Activated T-cell treated with anti-CD3 and anti-CD28 coated beads, Interleukin-2, amount 50 U/mL, for 4 hours (primary cell): ENCODE measurements around the gene DAZL. TPM values are rescaled to one million over a fixed set of nuclear protein-coding genes. Genes with fewer than 3 reads are reported as not detected.
A peak's percentile ranks its signal among the peaks of the same experiment; 100 is the strongest.

ENCODE experiments used
- ATAC-seq, 2 donors: fragments of 200-7000 bp; cut with Tn5 transposase; one replicate each; pipeline ENCODE4 v1.10.0; 2021
- DNase-seq: peaks from one replicate; pipeline ENCODE4 v3.0.0-alpha.2; 2020
- H3K27me3 Mint-ChIP-seq: one replicate; pipeline ENCODE4 v1.8.0; 2021; ENCODE audit warnings: low read depth, mixed read lengths
- H3K36me3 Mint-ChIP-seq: one replicate; pipeline ENCODE4 v1.8.0; 2022; ENCODE audit warnings: mixed read lengths; ENCODE audit not compliant: insufficient read depth
- H3K4me1 Mint-ChIP-seq: one replicate; pipeline ENCODE4 v1.8.0; 2021; ENCODE audit warnings: low read depth, mixed read lengths
- H3K4me3 Mint-ChIP-seq: one replicate; pipeline ENCODE4 v1.8.0; 2021; ENCODE audit warnings: mild to moderate bottlenecking, moderate library complexity, mixed read lengths
- H3K9me3 Mint-ChIP-seq: one replicate; pipeline ENCODE4 v1.8.0; 2021; ENCODE audit warnings: mixed read lengths
- total RNA-seq, 3 donors: library from RNA; stranded (reverse); gene quantifications; one replicate each; pipeline ENCODE4 v1.2.1, GENCODE V29; 2021

DAZL gene
- total RNA-seq, 3 donors from 2014 or later: 0.08 TPM

DNA sequence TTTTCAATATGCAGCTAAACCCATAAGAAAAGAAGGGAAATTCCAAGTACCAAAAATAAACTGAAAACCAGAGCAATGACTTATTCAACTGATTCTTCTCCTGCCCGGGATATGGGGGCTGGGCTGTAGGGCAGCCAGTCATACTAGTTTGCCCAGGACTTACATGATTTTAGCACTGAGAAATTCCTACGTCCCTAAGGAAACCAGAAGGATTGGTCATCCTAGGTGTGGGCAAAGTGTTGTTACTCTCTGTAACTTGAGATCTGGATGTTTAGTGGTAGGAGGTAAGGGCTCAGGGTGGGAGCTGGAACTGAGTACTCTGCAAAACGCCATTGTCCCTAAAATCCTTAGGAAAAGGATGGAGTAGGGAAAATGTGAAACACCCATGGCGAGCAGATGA lies 1.2 kb upstream of the DAZL start:
- Mint-ChIP-seq H3K9me3 (no peaks in the 10 kb centered on the region), H3K36me3 (no peaks in the 10 kb centered on the region), H3K4me1 (no peaks in the 10 kb centered on the region), H3K27me3 (no peaks in the 10 kb centered on the region), H3K4me3 (no peak overlapping the region)
- no peak for DNase-seq
- ATAC-seq: no peak

DNA sequence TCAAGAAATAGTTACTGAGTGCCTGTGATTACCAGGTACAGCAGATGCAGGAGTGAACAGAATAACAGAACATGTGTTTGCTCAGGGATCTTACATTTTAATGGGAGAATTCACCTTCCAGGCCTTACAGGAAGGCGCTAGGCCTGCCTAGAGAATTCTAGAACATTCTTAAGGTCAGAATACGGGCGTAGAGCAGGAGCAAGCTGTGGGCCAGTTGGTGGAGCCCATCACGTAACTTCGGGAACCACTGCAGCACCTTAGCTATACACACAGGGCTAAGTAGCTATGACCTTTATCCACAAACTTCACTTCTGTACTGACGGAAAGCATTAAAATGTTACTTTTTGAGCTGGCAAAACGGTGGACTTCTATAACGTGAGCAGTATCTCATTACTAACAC lies 743 bp upstream of the DAZL start:
- DNase-seq (no peak), ATAC-seq (no peak)
- no peak overlapping the region for H3K4me3 Mint-ChIP-seq
- no peaks in the 10 kb centered on the region for H3K9me3 Mint-ChIP-seq
- no peaks in the 10 kb centered on the region for H3K36me3 Mint-ChIP-seq
- peaks cover 2% of the 10 kb centered on the region for H3K27me3 Mint-ChIP-seq
- peaks cover 2% of the 10 kb centered on the region for H3K4me1 Mint-ChIP-seq

GRCh38 chr3:16604433-16604832 lies 790 bp downstream of the DAZL start:
- peaks cover 7% of the 10 kb centered on the region for H3K4me1 Mint-ChIP-seq
- H3K9me3 Mint-ChIP-seq: no peaks in the 10 kb centered on the region
- no peak for DNase-seq
- H3K4me3 Mint-ChIP-seq: no peak overlapping the region
- H3K27me3 Mint-ChIP-seq: peaks cover 2% of the 10 kb centered on the region
- H3K36me3 Mint-ChIP-seq: no peaks in the 10 kb centered on the region
- ATAC-seq: no peak

- H3K4me1 Mint-ChIP-seq: peaks cover 17% of the 10 kb centered on the region
- no peaks in the 10 kb centered on the region for H3K9me3 Mint-ChIP-seq
- no peak overlapping the region for H3K4me3 Mint-ChIP-seq
- H3K27me3 Mint-ChIP-seq: peaks cover 2% of the 10 kb centered on the region
- no peaks in the 10 kb centered on the region for H3K36me3 Mint-ChIP-seq
- ATAC-seq (no peak), DNase-seq (no peak)
Measured at GRCh38 chr3:16601537-16602005, 3.7 kb downstream of the DAZL start.

- DNase-seq (peak; percentile 85), ATAC-seq (peak; percentile 45 to 59)
- peaks cover 23% of the 10 kb centered on the region for H3K4me1 Mint-ChIP-seq
- peaks cover 2% of the 10 kb centered on the region for H3K27me3 Mint-ChIP-seq
- no peak overlapping the region for H3K4me3 Mint-ChIP-seq
- H3K9me3 Mint-ChIP-seq: no peaks in the 10 kb centered on the region
- no peaks in the 10 kb centered on the region for H3K36me3 Mint-ChIP-seq
Measured at GRCh38 chr3:16600780-16601536, 4.3 kb downstream of the DAZL start.

DNA sequence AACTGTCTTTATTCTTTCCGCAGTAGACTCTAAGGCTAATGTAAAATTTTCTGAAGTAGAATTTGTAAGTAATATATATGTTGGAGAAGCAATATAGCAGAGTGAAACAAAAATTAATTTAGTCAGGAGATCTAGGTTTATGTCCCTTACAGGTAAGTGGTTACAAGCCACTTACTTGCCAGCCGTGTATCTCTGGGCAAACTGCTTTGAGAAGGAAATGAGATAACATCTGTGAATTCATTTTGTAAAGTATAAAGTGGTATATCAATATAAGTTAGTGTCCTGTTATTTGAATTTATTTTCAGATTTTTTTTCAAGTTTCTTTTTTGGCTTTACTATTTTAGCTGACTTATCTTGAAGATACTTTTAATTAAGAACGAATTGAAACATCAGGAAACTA lies 5.5 kb downstream of the DAZL start:
- Mint-ChIP-seq H3K36me3 (no peaks in the 10 kb centered on the region), H3K4me3 (no peak overlapping the region), H3K27me3 (peaks cover 2% of the 10 kb centered on the region), H3K9me3 (no peaks in the 10 kb centered on the region), H3K4me1 (peaks cover 27% of the 10 kb centered on the region)
- DNase-seq (no peak), ATAC-seq (no peak)

DNA sequence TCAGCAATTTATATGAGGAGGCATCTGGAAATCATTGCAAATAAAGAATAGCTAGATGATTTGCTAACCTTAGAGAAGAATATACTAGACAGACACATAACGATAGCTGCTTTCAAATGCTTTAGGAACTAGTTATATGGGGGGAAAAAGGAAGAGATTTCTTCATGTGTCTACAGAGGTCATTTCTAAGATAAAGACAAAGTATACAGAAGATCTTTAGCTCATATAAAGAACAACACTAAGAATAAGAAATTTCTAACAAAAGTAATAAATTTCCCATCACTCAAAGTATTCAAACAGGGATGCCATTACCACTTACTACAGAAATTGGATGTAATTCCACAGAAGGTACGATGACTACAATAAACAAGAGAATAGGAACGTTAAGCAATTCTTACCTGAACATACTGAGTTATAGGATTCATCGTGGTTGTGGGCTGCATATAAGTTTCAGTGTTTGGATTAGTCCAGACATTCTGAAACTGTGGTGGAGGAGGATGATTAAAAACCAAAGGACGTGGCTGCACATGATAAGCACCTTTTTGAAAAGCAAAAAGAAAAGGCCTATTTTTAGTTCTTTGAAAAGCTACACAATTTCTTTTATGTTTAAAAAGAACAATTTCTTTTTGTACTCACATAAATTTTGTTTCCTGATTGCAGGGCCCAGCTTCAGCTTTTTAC lies 8.7 kb downstream of the DAZL start:
- Mint-ChIP-seq H3K4me1 (peaks cover 27% of the 10 kb centered on the region), H3K36me3 (no peaks in the 10 kb centered on the region), H3K4me3 (peak overlapping the region; percentile 2), H3K9me3 (no peaks in the 10 kb centered on the region), H3K27me3 (peaks cover 2% of the 10 kb centered on the region)
- ATAC-seq (peak; percentile 92 to 95), DNase-seq (no peak)

DNA sequence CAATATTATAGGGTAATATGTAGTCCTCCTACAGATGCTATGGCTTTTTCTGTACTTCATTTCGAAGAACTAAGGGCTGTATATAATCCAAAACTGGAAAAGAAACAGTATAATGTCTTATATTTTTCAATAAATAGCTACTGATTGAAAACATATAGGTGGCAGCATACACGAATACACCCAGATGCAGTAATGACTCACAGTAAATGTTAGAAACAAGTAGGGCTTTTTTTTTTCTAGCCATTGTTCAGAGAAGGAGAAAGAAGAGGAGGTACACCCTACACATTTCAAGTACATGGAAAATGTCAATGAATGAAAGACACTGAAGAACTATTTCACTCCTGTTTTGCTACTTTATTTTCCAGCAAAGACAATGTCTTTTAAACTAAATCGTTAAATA lies 9.4 kb downstream of the DAZL start:
- peaks cover 25% of the 10 kb centered on the region for H3K4me1 Mint-ChIP-seq
- peaks cover 2% of the 10 kb centered on the region for H3K27me3 Mint-ChIP-seq
- no peak overlapping the region for H3K4me3 Mint-ChIP-seq
- DNase-seq (no peak), ATAC-seq (peak in 1 of 2 donors; percentile 36)
- no peaks in the 10 kb centered on the region for H3K36me3 Mint-ChIP-seq
- H3K9me3 Mint-ChIP-seq: no peaks in the 10 kb centered on the region

DNA sequence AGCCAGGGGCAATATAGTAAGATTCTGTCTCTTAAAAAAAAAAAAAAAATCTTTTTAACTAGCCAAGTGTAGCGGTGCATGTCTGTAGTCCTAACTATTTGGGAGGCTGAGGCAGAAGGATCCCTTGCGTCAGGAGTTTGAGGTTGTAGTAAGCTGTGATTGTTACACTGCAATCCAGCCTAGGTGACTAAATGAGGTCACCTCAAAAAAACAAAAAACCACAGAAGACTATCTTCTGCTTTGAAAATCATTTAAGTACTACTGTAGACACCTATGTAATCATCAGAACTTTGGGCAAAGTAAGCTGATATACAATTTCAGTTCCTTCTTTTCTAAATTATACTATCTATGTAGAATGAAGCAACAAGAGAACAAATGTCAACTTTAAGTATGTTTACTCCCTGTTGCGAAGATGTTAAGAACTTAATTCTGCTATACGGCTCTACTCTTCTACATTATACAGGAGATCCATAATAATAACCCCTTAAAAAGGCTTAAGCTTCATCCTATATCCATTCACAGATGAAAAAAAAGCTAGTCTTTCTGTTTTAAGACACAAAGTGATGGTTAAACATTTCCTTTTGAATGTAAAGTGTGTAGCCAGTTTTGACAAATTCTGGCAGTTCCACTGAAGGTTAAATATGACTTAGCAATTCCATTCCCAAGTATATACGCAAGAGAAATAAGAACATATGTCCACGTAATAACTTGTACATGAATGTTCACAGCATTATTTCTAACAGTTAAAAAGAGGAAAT lies 15.2 kb downstream of the DAZL start:
- Mint-ChIP-seq H3K4me1 (peaks cover 9% of the 10 kb centered on the region), H3K9me3 (no peaks in the 10 kb centered on the region), H3K27me3 (peaks cover 4% of the 10 kb centered on the region), H3K4me3 (no peak overlapping the region), H3K36me3 (no peaks in the 10 kb centered on the region)
- ATAC-seq (peak; percentile 70 to 78), DNase-seq (no peak)

- ATAC-seq (no peak), DNase-seq (no peak)
- Mint-ChIP-seq H3K9me3 (no peaks in the 10 kb centered on the region), H3K4me1 (peaks cover 9% of the 10 kb centered on the region), H3K27me3 (peaks cover 4% of the 10 kb centered on the region), H3K36me3 (no peaks in the 10 kb centered on the region), H3K4me3 (no peak overlapping the region)
Measured at GRCh38 chr3:16589120-16589519, 16.1 kb downstream of the DAZL start.

- Mint-ChIP-seq H3K36me3 (no peaks in the 10 kb centered on the region), H3K9me3 (no peaks in the 10 kb centered on the region), H3K4me3 (no peak overlapping the region), H3K27me3 (peaks cover 4% of the 10 kb centered on the region), H3K4me1 (peaks cover 9% of the 10 kb centered on the region)
- no peak for DNase-seq
- ATAC-seq: no peak
Measured at GRCh38 chr3:16587681-16588060, 17.6 kb downstream of the DAZL start.

DNA sequence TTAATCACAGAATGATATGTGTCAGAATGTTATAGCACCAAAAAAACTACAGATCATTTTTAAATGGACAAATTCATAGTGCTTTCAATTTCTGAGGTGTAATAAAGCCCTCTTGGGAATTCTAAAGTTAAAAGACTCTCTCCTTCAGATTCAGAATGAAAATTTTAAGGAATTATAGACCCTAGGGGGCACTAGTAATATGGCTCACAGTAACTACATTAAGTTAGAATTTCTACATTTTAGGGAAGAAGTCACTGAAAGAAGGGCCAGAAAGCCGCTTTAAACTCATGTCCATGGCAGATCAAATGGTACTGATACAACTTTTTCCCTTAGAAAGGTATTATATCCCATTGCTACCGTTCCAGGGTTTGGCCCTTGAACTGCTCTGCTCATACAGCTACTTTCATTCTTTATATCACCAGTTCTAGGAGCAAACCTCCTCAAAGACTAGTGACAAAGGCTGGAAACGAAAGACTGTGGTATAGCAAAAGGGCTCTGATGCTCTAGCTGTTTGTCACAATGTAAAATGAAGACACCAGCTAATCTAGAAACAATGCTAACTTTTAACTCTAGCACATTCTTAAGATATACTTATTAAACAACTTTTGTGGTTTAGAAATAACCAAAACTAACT lies 18.1 kb downstream of the DAZL start:
- DNase-seq: no peak
- Mint-ChIP-seq H3K4me1 (peaks cover 10% of the 10 kb centered on the region), H3K36me3 (no peaks in the 10 kb centered on the region), H3K9me3 (no peaks in the 10 kb centered on the region), H3K27me3 (peaks cover 4% of the 10 kb centered on the region), H3K4me3 (no peak overlapping the region)
- no peak for ATAC-seq

- ATAC-seq (no peak), DNase-seq (no peak)
- no peaks in the 10 kb centered on the region for H3K9me3 Mint-ChIP-seq
- no peak overlapping the region for H3K4me3 Mint-ChIP-seq
- H3K27me3 Mint-ChIP-seq: no peaks in the 10 kb centered on the region
- H3K4me1 Mint-ChIP-seq: peaks cover 5% of the 10 kb centered on the region
- H3K36me3 Mint-ChIP-seq: no peaks in the 10 kb centered on the region
Measured at GRCh38 chr3:16584880-16585279, 20.3 kb downstream of the DAZL start.

DNA sequence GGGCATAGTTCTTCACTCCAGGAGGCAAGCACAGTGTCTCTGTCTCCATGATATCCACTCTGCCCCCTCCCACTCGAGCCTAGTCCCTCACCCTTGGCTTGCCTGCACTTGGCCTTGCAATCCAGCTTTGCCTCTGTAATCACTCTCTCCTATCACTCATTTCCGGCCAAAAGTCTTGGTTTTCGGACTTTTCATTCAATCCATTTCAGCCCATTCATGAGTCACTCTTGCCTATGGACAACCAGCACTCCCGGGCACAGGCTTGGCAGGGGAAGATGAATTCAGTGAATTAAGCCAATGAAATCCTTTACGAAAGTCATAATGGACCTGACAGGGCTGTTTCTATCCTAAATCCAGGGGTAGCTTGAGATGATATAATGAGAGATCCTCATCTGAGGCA lies 21.7 kb downstream of the DAZL start:
- Mint-ChIP-seq H3K27me3 (no peaks in the 10 kb centered on the region), H3K9me3 (no peaks in the 10 kb centered on the region)
- no peak for DNase-seq

More for the DNA sequence above, 21.7 kb downstream of the DAZL start:
- Mint-ChIP-seq H3K36me3 (no peaks in the 10 kb centered on the region), H3K4me1 (peaks cover 2% of the 10 kb centered on the region), H3K4me3 (no peak overlapping the region)
- ATAC-seq: no peak
